ENCODE results near the gene MYL4.
A peak's percentile ranks its signal among the peaks of the same experiment; 100 is the strongest.
"Not testable (repeated sequence)": the region's sequence is repeated elsewhere in the genome, so short reads cannot be mapped to it uniquely, and the experiment has no call there.

Gene MYL4

DNA sequence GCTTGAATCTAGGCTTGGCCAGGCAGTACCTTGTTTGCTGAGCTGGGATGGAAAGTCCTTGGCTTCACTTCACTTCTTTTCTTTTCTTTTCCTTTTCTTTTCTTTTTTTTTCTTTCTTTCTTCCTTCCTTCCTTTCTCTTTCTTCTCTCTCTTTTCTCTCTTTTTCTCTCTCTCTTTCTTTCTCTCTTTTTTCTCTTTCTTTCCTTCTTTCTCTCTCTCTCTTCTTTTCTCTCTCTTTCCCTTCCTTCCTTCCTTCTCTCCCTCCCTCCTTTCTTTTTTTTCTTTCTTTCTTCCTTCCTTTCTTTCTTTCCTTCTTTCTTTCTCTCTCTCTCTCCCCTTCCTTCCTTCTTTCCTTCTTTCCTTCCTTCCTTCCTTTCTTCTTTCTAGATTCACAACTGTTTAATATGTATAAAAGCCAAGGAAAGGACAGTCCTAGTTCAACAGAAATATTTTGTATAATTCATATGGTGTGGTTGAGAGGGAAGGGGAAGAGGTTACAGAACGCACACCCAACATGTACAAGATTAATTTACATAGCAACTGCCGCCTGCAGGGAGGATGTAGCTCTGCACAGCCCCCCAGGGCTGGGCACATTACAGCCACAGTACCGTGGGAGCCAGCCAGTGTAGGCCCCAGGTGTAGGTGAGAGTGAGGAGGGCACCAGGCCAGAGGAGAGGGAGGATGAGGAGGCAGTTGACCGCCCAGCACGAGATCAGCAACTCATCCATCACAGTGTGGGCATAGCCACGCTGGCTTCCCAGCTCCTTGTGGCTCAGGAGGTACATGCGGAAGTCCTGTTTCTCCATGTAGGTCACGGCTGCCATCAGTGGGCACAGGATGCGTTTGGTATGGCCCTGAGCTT lies 34.8 kb downstream of the MYL4 start:
- DNase-seq (ENCODE audit: low spot score) = no peak

DNA sequence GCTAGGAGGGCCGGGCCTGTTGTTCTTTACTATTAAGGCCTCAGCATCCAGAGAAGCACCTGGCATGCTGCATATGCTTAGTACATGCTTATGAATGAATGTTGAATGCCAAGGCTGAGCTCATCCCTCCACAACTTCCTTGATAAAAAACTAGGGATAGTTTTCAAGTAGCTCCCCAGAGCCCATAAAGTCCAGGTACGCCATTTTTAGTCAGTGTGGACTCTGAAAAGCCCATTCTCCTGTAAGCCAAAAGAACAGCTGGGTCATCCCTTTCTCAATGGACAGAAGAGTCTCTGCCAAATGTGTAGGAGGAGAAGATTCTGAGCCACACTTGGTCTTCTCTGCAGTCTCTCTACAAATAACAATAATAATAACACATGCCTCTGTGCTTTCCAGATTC lies 35.5 kb downstream of the MYL4 start:
- DNase-seq (ENCODE audit: low spot score) = no peak

DNA sequence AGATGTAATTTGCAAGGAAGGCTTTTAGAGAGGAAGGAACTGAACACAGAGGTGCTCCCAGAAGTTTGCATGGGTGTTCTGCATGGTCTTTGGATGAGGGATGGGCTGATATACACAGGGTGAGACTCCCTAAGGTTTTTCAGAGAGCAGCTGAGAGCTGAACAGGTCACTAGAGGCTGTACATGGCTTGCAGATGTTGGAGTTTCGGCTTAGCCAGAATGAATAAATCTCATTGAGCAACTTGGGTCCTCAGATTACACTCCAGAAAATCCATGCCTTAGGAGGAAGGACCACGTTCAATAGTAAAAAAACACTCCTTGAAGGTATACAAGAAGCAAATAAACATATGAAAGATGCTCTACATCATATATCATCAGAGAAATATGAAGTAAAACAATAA lies 37.0 kb downstream of the MYL4 start:
- no peak for DNase-seq (ENCODE audit: low spot score)

- no peak for DNase-seq (ENCODE audit: low spot score)
Measured at GRCh38 chr17:47250855-47251254, 41.7 kb downstream of the MYL4 start.

DNA sequence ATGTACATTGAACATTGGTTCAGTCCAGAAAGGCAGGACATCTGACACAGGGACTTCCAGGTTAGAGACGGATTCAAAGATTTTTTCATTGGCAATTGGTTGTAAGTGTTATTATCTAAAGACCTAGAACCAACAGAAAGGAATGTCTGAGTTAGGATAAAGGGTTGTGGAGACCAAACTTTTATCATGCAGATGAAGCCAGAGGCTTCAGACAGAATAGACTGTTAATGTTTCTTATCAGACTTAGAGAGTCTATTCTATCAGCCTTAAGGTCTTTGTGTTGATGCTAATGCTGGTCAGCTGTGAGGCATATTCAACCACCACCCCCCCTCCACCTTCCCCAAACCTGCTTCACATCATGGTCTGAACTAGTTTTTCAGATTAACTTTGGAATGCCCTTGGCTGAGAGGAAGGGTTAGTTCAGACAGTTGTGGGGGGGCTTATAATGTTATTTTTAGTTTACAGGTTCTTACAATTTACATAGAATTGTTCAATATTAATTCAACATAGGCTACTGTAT lies 42.3 kb downstream of the MYL4 start:
- DNase-seq (ENCODE audit: low spot score) = no peak

DNA sequence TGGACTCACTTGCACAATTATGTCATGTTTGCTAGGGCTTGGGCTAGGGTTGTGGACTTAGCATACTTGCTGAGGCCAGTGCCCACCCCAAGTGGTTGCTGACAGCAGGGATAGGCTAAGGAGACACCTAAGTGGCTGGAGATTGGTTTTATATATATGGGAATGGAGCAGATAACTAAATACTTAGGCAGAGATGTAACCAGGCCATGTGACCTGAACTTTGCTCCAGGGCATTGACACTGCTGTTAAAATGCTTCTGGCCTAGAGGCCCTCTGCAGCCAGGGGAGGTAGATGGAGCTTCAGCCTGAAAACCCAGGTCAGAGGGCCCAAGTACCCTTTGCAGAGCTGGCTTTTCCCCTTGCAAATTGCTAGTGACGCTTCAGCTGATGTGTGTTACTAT lies 43.1 kb downstream of the MYL4 start:
- DNase-seq (ENCODE audit: low spot score) = no peak

- DNase-seq (ENCODE audit: low spot score) = no peak
Measured at GRCh38 chr17:47252766-47253512, 43.8 kb downstream of the MYL4 start.

DNA sequence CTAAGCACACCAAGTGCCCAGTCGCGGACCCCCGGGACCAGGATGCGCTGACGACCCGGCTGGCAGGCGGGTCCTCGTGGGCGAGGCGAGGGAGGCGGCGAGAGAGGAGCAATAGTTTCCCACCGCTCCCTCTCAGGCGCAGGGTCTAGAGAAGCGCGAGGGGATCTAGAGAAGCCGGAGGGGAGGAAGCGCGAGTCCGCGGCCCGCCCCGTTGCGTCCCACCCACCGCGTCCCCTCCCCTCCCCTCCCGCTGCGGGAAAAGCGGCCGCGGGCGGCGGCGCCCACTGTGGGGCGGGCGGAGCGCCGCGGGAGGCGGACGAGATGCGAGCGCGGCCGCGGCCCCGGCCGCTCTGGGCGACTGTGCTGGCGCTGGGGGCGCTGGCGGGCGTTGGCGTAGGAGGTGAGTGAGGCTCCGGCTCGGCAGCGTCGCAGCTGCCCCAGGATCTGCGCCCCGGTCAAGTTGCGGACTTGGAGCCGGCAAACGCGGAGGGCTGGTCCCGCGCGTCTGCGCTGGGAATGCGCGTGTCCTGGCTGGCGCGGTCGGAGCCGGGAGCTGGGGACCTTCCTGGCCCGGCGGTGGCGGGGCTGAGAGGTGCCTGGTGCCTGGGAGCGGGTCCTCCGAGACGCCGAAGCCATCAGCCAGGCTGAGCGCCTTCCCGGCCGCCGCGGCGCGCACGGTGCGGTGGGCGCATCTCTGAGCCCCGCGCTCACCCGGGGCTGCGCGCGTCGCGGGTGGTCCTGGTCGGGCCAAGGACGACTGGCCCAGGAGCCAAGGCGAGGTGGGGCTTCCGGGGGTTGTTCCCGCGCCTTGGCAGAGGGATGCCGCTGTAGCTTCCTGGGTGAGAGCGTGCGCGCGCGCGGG lies 44.6 kb downstream of the MYL4 start, which contains the start of gene ITGB3:
TSS of gene ITGB3 (plus strand) at position 287 of the 862 bp plus-strand sequence. CDS start at position 322, 35 bp downstream.
- DNase-seq (ENCODE audit: low spot score) = peak; percentile 66

DNA sequence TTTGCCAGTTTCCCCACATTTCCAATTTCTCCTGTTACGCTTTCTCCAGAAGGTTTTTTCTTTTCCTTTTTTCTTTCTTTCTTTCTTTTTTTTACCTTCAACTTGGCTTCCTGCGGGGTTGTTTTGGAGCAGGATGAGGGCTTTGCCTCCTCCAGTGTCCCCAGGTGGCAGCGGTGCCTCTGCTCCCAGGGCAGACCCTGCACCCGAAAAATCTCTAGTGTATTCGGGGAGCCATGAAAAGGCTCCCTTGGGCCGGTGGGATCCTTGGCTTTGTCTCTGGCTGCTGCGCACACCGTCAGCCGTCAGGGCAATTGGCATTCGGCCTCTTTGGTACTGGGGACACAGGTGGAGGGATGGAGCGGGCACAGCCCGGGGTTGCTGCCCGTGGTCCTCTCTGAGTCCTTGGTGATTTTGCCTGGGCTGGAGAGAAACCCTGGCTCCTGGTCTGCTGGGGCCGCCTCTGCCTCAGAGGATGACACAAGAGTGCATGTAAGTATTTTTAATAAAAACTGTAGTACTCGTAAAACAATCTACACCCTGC lies 45.3 kb downstream of the MYL4 start:
- DNase-seq (ENCODE audit: low spot score) = no peak

DNA sequence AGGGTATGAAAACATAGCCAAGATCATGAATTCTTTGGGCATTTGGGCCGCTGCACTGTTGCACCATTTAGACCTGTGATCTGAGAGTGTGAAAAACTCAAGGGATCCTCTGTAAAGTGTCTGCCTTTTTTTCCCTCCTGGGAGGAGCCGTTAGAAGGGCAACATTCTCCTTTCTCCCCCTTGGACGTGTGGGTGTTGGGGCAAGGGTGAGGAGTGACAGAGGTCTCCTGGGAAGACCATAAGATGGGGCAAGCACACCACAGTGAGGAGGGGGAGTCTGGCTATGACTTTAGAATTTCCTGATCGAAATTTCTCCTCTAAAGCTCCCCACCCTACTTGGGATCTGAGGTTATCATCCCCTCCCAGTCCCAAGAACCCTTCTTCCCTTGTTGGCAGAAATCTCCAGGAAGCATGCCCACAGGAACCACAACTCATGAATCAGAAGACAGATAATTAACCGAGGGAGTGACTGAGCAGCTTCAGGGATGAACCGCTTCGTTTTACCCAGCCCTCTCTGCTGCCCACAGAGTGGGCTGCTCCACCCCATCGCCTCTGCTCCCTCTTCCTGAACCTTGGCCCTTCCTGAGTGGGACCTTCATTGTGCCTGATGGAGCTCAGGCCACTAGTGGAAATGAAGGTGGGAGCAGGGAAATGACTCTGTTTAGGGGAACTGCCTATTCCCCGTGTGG lies 48.6 kb downstream of the MYL4 start:
- no peak for DNase-seq (ENCODE audit: low spot score)

DNA sequence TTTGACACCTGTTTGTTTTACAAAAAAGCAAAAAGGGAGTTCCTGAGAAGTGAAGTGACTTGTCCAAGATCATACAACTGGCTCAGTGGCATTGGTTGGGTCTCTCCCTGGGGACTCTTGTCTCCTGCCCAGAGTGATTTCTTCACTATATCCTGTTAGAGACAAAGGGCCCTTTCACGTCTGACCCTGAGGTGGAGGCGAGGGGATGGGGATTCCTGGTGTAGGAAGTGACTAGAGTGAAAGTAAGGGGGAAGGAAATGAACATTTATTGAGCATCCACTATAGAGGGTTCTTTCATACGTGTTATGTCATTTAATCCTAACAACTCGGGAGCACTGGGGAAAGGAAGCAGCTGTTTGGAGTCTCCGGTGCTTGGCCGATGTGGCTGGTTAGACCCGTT lies 53.4 kb downstream of the MYL4 start:
- DNase-seq (ENCODE audit: low spot score) = no peak

- DNase-seq (ENCODE audit: low spot score) = no peak
Measured at GRCh38 chr17:47264166-47264565, 55.0 kb downstream of the MYL4 start.

DNA sequence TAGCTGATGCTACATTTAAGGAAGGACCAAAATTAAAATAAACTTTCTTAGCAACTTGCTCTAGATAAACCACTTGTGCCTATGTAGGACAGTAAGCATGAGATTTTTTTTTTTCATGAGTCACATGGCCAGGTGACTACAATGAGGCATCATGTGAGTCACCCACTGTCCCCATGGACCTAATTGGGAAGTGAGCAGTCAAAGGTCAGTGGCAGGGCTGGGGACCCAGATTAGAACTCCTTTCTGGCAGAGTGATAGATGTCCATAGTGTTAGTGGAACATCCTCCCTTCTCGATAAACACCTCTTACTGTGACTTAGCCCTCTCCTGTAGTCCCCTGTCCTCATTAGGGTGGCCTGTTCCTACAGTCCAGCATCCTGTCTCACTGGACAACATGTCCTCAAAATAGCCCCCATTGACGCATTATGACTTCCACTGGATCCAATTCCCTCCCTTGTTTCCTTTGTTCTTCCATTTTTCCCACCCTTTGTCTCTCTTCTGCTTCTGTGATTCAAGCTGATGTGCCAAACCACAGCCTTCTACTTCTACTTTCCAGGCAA lies 56.9 kb downstream of the MYL4 start:
- no peak for DNase-seq (ENCODE audit: low spot score)

DNA sequence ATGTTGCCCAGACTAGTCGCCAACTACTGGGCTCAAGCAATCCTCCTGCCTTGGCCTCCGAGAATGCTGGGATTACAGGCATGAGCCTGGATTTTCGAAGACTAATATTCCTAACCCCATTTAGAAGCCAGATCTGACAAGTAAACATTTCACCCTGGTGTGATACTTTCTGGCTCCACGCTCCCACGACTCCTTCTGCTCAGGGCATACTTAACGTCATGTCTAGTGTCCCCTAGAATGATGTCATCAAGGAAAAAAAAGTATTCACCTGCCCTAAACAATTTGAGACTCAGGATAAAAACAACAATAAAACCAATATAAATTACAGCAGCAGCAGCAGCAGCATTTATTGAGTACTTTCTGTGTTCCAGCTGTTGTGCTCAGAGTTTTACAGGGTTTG lies 57.6 kb downstream of the MYL4 start:
- no peak for DNase-seq (ENCODE audit: low spot score)

GRCh38 chr17:47267354-47267828 lies 58.2 kb downstream of the MYL4 start:
- DNase-seq (ENCODE audit: low spot score) = no peak

DNA sequence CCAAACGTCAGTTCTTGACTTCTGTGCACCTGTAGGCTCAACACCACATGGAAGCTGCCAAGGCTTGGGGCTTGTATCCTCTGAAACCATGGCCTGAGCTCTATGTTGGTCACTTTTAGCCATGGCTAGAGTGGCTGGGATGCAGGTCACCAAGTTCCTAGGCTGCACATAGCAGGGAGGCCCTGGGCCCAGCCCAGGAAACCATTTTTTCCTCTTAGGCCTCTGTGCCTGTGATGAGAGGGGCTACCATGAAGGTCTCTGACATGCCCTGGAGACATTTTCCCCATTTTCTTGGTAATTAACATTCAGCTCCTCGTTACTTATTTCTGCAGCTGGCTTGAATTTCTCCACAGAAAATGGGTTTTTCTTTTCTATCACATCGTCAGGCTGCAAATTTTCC lies 59.8 kb downstream of the MYL4 start:
- DNase-seq (ENCODE audit: low spot score) = not testable (repeated sequence)

DNA sequence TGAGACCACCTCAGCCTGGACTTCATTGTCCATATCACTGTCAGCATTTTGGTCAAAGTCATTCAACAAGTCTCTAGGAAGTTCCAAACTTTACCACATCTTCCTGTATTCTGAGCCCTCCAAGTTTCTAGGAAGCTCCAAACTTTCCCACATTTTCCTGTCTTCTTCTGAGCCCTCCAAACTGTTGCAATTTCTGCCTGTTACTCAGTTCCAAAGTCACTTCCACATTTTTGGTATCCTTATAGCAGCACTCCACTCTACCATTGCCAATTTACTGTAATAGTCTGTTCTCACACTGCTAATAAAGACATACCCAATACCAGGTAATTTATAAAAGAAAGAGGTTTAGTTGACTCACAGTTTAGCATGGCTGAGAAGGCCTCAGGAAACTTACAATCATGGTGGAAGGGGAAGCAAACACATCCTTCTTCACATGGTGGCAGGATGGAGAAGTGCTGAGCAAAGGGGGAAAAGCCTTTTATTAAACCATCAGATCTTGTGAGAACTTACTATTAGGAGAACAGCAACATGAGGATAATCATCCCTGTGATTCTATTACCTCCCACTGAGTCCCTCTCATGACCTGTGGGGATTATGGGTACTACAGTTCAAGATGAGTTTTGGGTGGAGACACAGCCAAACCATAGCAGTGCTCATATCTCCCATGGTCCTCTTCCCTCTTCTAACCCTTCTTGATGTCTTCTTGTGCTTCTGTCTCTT lies 60.6 kb downstream of the MYL4 start:
- DNase-seq (ENCODE audit: low spot score) = not testable (repeated sequence)

GRCh38 chr17:47270946-47271705 lies 62.0 kb downstream of the MYL4 start:
- DNase-seq (ENCODE audit: low spot score) = no peak

GRCh38 chr17:47272491-47272890 lies 63.3 kb downstream of the MYL4 start:
- DNase-seq (ENCODE audit: low spot score) = no peak
